Inflammatory macrophage treated with lipopolysaccharide for 4 hours (primary cell): ENCODE results near the gene CDY2B.
"Not testable (repeated sequence)": the region's sequence is repeated elsewhere in the genome, so short reads cannot be mapped to it uniquely, and the experiment has no call there.

ENCODE experiments used
- DNase-seq: peaks from one replicate; pipeline ENCODE4 v3.0.0-alpha.2; 2020

Gene CDY2B

DNA sequence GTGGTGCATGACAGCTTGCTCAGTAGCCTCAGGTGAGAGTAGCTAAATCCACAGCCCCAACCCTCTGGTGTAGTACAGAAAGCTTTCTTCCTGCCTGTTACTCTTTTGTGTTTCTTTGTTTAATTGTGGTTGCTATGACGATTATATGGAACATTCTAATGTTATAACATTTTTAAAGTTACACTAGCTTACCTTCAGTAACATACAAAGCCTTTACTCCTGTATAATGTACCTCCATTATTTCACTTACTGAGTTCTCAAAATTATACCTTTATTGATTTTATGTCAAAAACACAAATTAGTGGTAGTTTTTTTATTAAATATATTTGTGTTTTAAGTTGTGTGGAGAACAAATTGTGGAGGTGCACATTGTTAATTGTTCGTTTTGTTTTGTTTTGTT, at the start of gene CDY2B:
CDY2B (minus strand) TSS at position 101 of the 400 bp plus-strand sequence. CDS start 328 bp downstream, outside the sequence.
- not testable (repeated sequence) for DNase-seq

GRCh38 chrY:17908009-17908408, 28.0 kb upstream of the CDY2B start:
- not testable (repeated sequence) for DNase-seq

DNA sequence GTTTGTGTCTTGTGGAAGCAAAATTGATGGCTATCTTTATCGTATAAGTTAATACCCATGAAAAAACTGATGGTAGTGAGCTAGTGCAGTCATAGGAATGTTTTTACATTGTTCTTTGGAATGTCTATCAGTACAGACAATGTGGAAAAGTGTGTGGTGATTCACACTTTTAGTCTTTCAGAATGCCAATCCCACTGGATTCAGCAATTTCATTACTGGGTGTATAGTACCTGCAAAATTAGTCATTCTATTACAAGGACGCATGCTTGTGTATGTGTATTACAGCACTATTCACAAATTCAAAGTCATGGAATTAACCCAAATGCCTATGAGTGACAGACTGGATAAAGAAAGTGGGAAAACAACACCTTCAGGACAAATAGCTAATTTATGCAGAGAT, 27.3 kb upstream of the CDY2B start:
- not testable (repeated sequence) for DNase-seq

GRCh38 chrY:17881697-17882096, 1.7 kb upstream of the CDY2B start:
- not testable (repeated sequence) for DNase-seq

GRCh38 chrY:17876767-17877166, 3.3 kb downstream of the CDY2B start:
- not testable (repeated sequence) for DNase-seq

DNA sequence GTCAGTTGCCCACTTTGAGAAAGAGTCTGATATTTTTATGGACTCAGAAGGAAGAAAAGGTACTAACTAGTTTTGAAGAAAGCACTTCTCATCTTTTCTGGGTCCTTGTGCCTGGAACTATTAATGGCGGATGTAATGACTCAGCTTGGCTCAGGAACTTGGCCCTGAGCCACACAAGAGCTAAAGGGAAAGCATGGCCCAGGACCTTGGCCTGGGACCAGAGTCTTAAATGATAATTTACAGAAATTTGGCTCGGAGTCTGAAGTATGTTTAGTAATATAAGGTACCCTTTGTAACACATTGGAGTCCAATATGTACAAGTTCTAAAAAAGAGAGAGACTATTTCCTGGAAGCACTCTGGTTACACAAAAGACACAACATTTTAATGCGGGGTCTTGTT, 4.6 kb downstream of the CDY2B start:
- not testable (repeated sequence) for DNase-seq

GRCh38 chrY:17871194-17871903, 8.7 kb downstream of the CDY2B start:
- not testable (repeated sequence) for DNase-seq

DNA sequence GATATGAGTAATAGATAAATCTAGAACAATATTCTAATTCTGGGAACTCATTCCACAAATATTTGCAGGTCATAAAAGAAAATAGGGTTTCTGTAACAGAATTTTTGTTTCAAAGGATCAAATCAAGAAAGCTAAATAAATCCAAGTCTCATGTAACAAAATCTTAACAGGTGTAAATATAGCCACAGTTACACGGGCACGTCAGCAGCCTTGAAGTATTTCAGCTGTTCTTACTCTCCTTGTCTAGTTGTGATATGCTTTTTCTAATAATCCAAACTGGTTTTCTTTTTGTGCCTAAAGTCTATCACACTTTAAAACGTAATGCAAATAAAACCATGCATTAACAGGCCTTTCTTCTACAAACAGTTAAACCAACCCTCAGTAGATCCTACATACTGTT, 9.3 kb downstream of the CDY2B start:
- not testable (repeated sequence) for DNase-seq

GRCh38 chrY:17867850-17868249, 12.2 kb downstream of the CDY2B start:
- DNase-seq, result not testable (repeated sequence)

DNA sequence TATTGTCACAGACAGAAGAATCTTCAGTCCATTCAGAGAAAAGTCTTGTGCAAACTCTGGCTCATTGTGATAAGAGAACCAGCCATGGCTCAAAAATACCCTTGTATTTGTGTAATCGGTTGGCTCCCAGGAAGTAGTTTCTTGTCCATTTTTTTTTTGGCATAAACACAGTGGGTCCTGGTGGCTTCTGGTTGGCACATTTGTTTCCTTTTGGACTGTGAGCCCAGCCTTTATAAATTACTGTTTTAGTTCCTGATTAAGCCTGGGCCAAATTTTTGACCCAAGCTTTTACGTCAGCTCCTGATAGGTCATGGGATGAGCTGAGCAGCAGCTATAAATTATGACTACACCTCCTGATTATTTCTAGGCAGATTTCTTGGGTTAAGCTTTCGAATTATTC, 19.4 kb downstream of the CDY2B start:
- DNase-seq, result not testable (repeated sequence)

- DNase-seq, result not testable (repeated sequence)
These were observed 22.8 kb downstream of the CDY2B start for GRCh38 chrY:17856963-17857848.

- DNase-seq, result not testable (repeated sequence)
These were observed 23.5 kb downstream of the CDY2B start for GRCh38 chrY:17856508-17856907.

GRCh38 chrY:17849131-17849530, 30.9 kb downstream of the CDY2B start:
- not testable (repeated sequence) for DNase-seq

DNA sequence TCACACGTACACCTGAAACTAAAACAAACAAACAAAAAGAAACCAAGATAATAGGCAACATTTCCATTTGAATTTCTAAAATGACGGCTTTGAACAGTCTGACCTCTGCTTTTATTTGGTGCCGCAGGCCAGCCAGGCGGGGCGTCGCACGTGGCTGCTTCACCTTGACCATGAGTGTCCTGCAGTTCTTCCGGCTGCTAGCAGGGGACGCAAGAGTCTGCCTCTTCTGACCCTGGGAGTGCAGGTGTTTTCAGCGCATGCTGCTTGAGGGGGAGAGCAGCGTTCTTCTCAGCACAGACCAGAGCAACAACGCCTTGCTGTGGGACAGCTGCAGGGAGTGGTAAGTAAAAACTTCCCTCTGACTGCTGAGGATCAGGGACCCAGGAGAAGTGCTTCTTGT, 47.9 kb downstream of the CDY2B start:
- DNase-seq, result not testable (repeated sequence)
